A204.1 (cell line): ENCODE measurements around the gene CDYL.
"Not testable (repeated sequence)": the region's sequence is repeated elsewhere in the genome, so short reads cannot be mapped to it uniquely, and the experiment has no call there.

Source experiments
- FAIRE-seq: peaks from 2 replicates; lab custom pipeline; 2012; peaks lifted over from hg19 to GRCh38; lab: Jason Lieb, UNC

CDYL gene

GRCh38 chr6:4848382-4849068 is 72.3 kb downstream of the CDYL start:
- no peak for FAIRE-seq

GRCh38 chr6:4849226-4850022 is 73.2 kb downstream of the CDYL start:
- FAIRE-seq = no peak

- FAIRE-seq = no peak
Measured at GRCh38 chr6:4851035-4851434, 74.8 kb downstream of the CDYL start.

- FAIRE-seq = not testable (repeated sequence)
Measured at GRCh38 chr6:4852186-4852585, 76.0 kb downstream of the CDYL start.

- FAIRE-seq = no peak
Measured at GRCh38 chr6:4852938-4853337, 76.7 kb downstream of the CDYL start.

GRCh38 chr6:4853349-4853748 is 77.1 kb downstream of the CDYL start:
- FAIRE-seq = no peak

GRCh38 chr6:4853782-4854511 is 77.7 kb downstream of the CDYL start:
- no peak for FAIRE-seq

- FAIRE-seq = no peak
Measured at GRCh38 chr6:4856785-4857184, 80.6 kb downstream of the CDYL start.

- no peak for FAIRE-seq
Measured at GRCh38 chr6:4858194-4859015, 82.2 kb downstream of the CDYL start.

- FAIRE-seq = peak; percentile 72
Measured at GRCh38 chr6:4860387-4860786, 84.2 kb downstream of the CDYL start.

GRCh38 chr6:4861564-4861963 is 85.4 kb downstream of the CDYL start:
- FAIRE-seq = no peak

GRCh38 chr6:4864519-4864918 is 88.3 kb downstream of the CDYL start:
- no peak for FAIRE-seq

GRCh38 chr6:4865006-4865405 is 88.8 kb downstream of the CDYL start:
- FAIRE-seq = not testable (repeated sequence)

GRCh38 chr6:4870821-4871494 is 94.8 kb downstream of the CDYL start:
- no peak for FAIRE-seq

GRCh38 chr6:4871825-4872224 is 95.6 kb downstream of the CDYL start:
- no peak for FAIRE-seq

- FAIRE-seq = no peak
Measured at GRCh38 chr6:4872841-4873240, 96.6 kb downstream of the CDYL start.

- no peak for FAIRE-seq
Measured at GRCh38 chr6:4873928-4874327, 97.7 kb downstream of the CDYL start.

GRCh38 chr6:4879741-4880275 is 103.6 kb downstream of the CDYL start:
- FAIRE-seq = no peak

- FAIRE-seq = no peak
Measured at GRCh38 chr6:4880363-4880762, 104.2 kb downstream of the CDYL start.

- FAIRE-seq = no peak
Measured at GRCh38 chr6:4883298-4883697, 107.1 kb downstream of the CDYL start.

GRCh38 chr6:4884646-4885340 is 108.6 kb downstream of the CDYL start:
- no peak for FAIRE-seq
